HEK293 (cell line): Measurements from ENCODE around the gene LPP.

Source experiments
- KLF9 ChIP-seq: fragments of 450-650 bp; formaldehyde crosslinking; IDR thresholded peaks from 2 replicates; pipeline ENCODE4 v1.5.1; 2016; ENCODE audit warnings: missing biosample characterization, missing genetic modification characterization, low read depth
- TF ChIP-seq, protein P1 (sequence below): fragments of 450-650 bp; formaldehyde crosslinking; IDR thresholded peaks from 2 replicates; pipeline ENCODE4 v1.5.1; 2016; ENCODE audit warnings: missing biosample characterization, missing genetic modification characterization

- TF ChIP-seq, protein P1, sequence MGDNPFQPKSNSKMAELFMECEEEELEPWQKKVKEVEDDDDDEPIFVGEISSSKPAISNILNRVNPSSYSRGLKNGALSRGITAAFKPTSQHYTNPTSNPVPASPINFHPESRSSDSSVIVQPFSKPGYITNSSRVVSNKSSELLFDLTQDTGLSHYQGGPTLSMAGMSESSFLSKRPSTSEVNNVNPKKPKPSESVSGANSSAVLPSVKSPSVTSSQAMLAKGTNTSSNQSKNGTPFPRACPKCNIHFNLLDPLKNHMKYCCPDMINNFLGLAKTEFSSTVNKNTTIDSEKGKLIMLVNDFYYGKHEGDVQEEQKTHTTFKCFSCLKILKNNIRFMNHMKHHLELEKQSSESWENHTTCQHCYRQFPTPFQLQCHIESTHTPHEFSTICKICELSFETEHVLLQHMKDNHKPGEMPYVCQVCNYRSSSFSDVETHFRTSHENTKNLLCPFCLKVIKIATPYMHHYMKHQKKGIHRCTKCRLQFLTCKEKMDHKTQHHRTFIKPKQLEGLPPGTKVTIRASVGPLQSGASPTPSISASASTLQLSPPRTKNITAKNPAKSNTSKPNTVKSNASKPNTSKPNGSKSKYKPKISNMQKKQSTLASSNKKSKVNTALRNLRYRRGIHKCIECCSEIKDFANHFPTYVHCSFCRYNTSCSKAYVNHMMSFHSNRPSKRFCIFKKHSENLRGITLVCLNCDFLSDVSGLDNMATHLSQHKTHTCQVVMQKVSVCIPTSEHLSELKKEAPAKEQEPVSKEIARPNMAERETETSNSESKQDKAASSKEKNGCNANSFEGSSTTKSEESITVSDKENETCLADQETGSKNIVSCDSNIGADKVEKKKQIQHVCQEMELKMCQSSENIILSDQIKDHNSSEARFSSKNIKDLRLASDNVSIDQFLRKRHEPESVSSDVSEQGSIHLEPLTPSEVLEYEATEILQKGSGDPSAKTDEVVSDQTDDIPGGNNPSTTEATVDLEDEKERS (tag by site-specific recombination), result no peak
- TF ChIP-seq KLF9 (tag by site-specific recombination), result no peak
These were observed 58.5 kb downstream of the LPP start for GRCh38 chr3:188212308-188212969.
